Panc1 (cell line): Measurements from ENCODE around the gene LATS2.

Experiments used
- CTCF ChIP-seq: fragments of 450-650 bp; IDR thresholded peaks from 2 replicates; pipeline ENCODE4 v1.5.1; 2017; ENCODE audit warnings: mild to moderate bottlenecking
- POLR2AphosphoS5 ChIP-seq: IDR thresholded peaks from 2 replicates; pipeline ENCODE4 v1.6.1; 2012; ENCODE audit warnings: mild to moderate bottlenecking, low read depth, low read length, moderate library complexity
- SIN3A ChIP-seq: IDR thresholded peaks from 2 replicates; pipeline ENCODE4 v1.6.1; 2012; ENCODE audit warnings: low read depth, mild to moderate bottlenecking, low read length, moderate library complexity, borderline replicate concordance; ENCODE audit not compliant: insufficient read depth
- TCF7L2 ChIP-seq: IDR thresholded peaks from 2 replicates; pipeline ENCODE4 v1.6.1; 2011; ENCODE audit warnings: mild to moderate bottlenecking, low read depth, low read length, inconsistent platforms
- TF ChIP-seq, protein P1 (sequence below), 2 experiments: IDR thresholded peaks; 2 replicates each; pipeline ENCODE4 v1.6.1; 2011 to 2012; ENCODE audit warnings: low read depth in 2 of 2, control low read depth in 1 of 2, low read length in 1 of 2, mild to moderate bottlenecking in 1 of 2, moderate library complexity in 1 of 2; ENCODE audit not compliant: insufficient read depth in 1 of 2

DNA sequence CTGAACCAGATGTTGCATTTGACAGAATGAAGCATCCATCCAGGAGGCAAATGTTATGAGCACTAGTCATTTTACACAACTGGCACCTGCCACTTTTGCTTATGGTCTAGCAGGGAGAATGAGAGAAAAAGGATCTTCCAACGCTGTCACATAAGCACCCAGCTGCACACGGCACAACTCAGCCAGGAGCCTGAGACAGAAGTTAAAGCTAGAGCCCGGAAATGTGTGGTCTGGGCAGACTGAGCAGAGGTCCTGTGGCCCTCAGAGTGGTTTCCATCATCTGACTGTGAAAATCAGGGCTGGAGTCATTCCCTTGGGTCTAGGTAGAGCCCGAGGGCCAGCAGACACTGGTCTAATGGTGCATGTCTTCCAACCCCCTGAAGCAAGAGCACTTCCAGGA, 80.5 kb downstream of the LATS2 start:
- TF ChIP-seq CTCF, result no peak
- TF ChIP-seq SIN3A, result no peak
- no peak for TF ChIP-seq POLR2AphosphoS5
- no peak for TF ChIP-seq TCF7L2
- TF ChIP-seq, protein P1, sequence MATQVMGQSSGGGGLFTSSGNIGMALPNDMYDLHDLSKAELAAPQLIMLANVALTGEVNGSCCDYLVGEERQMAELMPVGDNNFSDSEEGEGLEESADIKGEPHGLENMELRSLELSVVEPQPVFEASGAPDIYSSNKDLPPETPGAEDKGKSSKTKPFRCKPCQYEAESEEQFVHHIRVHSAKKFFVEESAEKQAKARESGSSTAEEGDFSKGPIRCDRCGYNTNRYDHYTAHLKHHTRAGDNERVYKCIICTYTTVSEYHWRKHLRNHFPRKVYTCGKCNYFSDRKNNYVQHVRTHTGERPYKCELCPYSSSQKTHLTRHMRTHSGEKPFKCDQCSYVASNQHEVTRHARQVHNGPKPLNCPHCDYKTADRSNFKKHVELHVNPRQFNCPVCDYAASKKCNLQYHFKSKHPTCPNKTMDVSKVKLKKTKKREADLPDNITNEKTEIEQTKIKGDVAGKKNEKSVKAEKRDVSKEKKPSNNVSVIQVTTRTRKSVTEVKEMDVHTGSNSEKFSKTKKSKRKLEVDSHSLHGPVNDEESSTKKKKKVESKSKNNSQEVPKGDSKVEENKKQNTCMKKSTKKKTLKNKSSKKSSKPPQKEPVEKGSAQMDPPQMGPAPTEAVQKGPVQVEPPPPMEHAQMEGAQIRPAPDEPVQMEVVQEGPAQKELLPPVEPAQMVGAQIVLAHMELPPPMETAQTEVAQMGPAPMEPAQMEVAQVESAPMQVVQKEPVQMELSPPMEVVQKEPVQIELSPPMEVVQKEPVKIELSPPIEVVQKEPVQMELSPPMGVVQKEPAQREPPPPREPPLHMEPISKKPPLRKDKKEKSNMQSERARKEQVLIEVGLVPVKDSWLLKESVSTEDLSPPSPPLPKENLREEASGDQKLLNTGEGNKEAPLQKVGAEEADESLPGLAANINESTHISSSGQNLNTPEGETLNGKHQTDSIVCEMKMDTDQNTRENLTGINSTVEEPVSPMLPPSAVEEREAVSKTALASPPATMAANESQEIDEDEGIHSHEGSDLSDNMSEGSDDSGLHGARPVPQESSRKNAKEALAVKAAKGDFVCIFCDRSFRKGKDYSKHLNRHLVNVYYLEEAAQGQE (IDR thresholded peaks at IDR 0.05; ENCODE audit: insufficient read depth in 1 of 2, low read depth in 2 of 2, low read length in 1 of 2), result no peak
